ENCODE measurements around the gene TM9SF3.

DNA sequence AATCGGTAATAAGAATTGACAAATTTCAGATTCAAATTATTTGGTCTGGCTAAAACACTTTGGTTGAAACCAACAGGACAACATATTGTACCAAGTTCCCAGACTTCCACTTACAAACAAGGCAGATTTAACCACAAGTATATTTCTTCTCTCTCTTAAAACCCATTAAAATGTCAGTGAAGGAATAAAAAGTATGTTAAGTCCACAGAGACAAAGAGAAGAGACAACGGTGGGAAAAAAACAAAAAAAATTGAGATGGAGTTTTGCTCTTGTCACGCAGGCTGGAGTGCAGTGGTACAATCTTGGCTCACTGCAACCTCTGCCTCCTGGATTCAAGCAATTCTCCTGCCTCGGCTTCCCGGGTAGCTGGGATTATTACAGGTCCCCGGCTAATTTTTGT, 16.3 kb downstream of the TM9SF3 start:
- TF ChIP-seq, protein P1, sequence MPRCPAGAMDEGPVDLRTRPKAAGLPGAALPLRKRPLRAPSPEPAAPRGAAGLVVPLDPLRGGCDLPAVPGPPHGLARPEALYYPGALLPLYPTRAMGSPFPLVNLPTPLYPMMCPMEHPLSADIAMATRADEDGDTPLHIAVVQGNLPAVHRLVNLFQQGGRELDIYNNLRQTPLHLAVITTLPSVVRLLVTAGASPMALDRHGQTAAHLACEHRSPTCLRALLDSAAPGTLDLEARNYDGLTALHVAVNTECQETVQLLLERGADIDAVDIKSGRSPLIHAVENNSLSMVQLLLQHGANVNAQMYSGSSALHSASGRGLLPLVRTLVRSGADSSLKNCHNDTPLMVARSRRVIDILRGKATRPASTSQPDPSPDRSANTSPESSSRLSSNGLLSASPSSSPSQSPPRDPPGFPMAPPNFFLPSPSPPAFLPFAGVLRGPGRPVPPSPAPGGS (IDR thresholded peaks at IDR 0.05), result no peak
- TF ChIP-seq, protein P2, sequence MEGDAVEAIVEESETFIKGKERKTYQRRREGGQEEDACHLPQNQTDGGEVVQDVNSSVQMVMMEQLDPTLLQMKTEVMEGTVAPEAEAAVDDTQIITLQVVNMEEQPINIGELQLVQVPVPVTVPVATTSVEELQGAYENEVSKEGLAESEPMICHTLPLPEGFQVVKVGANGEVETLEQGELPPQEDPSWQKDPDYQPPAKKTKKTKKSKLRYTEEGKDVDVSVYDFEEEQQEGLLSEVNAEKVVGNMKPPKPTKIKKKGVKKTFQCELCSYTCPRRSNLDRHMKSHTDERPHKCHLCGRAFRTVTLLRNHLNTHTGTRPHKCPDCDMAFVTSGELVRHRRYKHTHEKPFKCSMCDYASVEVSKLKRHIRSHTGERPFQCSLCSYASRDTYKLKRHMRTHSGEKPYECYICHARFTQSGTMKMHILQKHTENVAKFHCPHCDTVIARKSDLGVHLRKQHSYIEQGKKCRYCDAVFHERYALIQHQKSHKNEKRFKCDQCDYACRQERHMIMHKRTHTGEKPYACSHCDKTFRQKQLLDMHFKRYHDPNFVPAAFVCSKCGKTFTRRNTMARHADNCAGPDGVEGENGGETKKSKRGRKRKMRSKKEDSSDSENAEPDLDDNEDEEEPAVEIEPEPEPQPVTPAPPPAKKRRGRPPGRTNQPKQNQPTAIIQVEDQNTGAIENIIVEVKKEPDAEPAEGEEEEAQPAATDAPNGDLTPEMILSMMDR (IDR thresholded peaks at IDR 0.05), result no peak
- no peak for TF ChIP-seq CHD2 (IDR thresholded peaks at IDR 0.05; ENCODE audit: low read length, partially characterized antibody)
- TF ChIP-seq HOXB5 (CRISPR knock-in tag; IDR thresholded peaks at IDR 0.05), result no peak
- TF ChIP-seq POLR2A (IDR thresholded peaks at IDR 0.05; ENCODE audit: low read length), result no peak
